HG02870 (cell line): ENCODE results near the gene TRIM32.
A peak's percentile ranks its signal among the peaks of the same experiment; 100 is the strongest.

ENCODE experiments used
- ATAC-seq: cut with Tn5 transposase; IDR thresholded peaks from one replicate; pipeline ENCODE4 v1.9.1; 2021; ENCODE audit warnings: mild to moderate bottlenecking, moderate library complexity; ENCODE audit not compliant: unreplicated experiment

TRIM32 gene

GRCh38 chr9:116704470-116704869 lies 17.4 kb downstream of the TRIM32 start:
- no peak for ATAC-seq

GRCh38 chr9:116705531-116705930 lies 18.4 kb downstream of the TRIM32 start:
- ATAC-seq: no peak

GRCh38 chr9:116706310-116707290 lies 19.5 kb downstream of the TRIM32 start:
- no peak for ATAC-seq

- ATAC-seq: no peak
Observed at GRCh38 chr9:116712781-116713180, 25.7 kb downstream of the TRIM32 start.

- ATAC-seq: no peak
Observed at GRCh38 chr9:116713271-116713670, 26.2 kb downstream of the TRIM32 start.

GRCh38 chr9:116715751-116716150 lies 28.6 kb downstream of the TRIM32 start:
- ATAC-seq: no peak

GRCh38 chr9:116716438-116716837 lies 29.3 kb downstream of the TRIM32 start:
- no peak for ATAC-seq

GRCh38 chr9:116717150-116717549 lies 30.0 kb downstream of the TRIM32 start:
- no peak for ATAC-seq

GRCh38 chr9:116718111-116718510 lies 31.0 kb downstream of the TRIM32 start:
- no peak for ATAC-seq

GRCh38 chr9:116720111-116720510 lies 33.0 kb downstream of the TRIM32 start:
- no peak for ATAC-seq

- no peak for ATAC-seq
Observed at GRCh38 chr9:116721411-116721810, 34.3 kb downstream of the TRIM32 start.

- no peak for ATAC-seq
Observed at GRCh38 chr9:116721944-116722343, 34.8 kb downstream of the TRIM32 start.

- ATAC-seq: no peak
Observed at GRCh38 chr9:116724123-116724522, 37.0 kb downstream of the TRIM32 start.

GRCh38 chr9:116726602-116727001 lies 39.5 kb downstream of the TRIM32 start:
- no peak for ATAC-seq

- ATAC-seq: no peak
Observed at GRCh38 chr9:116733010-116733641, 46.0 kb downstream of the TRIM32 start.

GRCh38 chr9:116736399-116737151 lies 49.5 kb downstream of the TRIM32 start:
- no peak for ATAC-seq

GRCh38 chr9:116737152-116737546 lies 50.0 kb downstream of the TRIM32 start:
- peak; percentile 56 for ATAC-seq

- ATAC-seq: no peak
Observed at GRCh38 chr9:116741086-116741740, 54.1 kb downstream of the TRIM32 start.

- ATAC-seq: no peak
Observed at GRCh38 chr9:116741742-116742141, 54.6 kb downstream of the TRIM32 start.

GRCh38 chr9:116749176-116749575 lies 62.1 kb downstream of the TRIM32 start:
- no peak for ATAC-seq

GRCh38 chr9:116749772-116750171 lies 62.7 kb downstream of the TRIM32 start:
- no peak for ATAC-seq
